AG04450 (cell line): Measurements from ENCODE around the gene ZRANB3. TPM values are rescaled to one million over a fixed set of nuclear protein-coding genes. Genes with fewer than 3 reads are reported as not detected.

ENCODE experiments used
- CTCF ChIA-PET: fragments of 300-600, 350-600 bp; formaldehyde crosslinking; extraction: SDS; loops from one replicate; lab custom pipeline; 2022; ENCODE audit warnings: antibody characterized with exemption, inconsistent platforms; lab: Charles Lee
- POLR2A ChIA-PET: fragments of 350-600 bp; formaldehyde crosslinking; extraction: SDS; loops from one replicate; lab custom pipeline; 2021; ENCODE audit warnings: antibody characterized with exemption, inconsistent platforms; lab: Yijun Ruan, JAX
- DNase-seq: peaks from one replicate; pipeline ENCODE4 v3.0.0-alpha.2; 2011; ENCODE audit warnings: low read depth, low spot score
- H3K27ac ChIP-seq: one replicate; pipeline ENCODE4 v1.5.1; 2012; ENCODE audit warnings: low read depth, low read length, control low read depth
- H3K27me3 ChIP-seq: one replicate; pipeline ENCODE4 v1.6.0; 2012; ENCODE audit warnings: low read length; ENCODE audit not compliant: control insufficient read depth, insufficient read depth
- H3K4me3 ChIP-seq: 2 replicates; pipeline ENCODE4 v1.5.1; 2011; ENCODE audit warnings: mild to moderate bottlenecking, low read depth, low read length, control low read depth
- H3K9me3 ChIP-seq: 2 replicates; pipeline ENCODE4 v1.5.1; 2012; ENCODE audit warnings: low read length; ENCODE audit not compliant: control insufficient read depth, insufficient read depth
- CTCF ChIP-seq: IDR thresholded peaks from 2 replicates; pipeline ENCODE4 v1.5.1; 2011; ENCODE audit warnings: low read depth, low read length, control low read depth, inconsistent platforms
- polyA plus RNA-seq: library from polyadenylated mRNA; depleted of rRNA; stranded (reverse); fragments of >200 nt; gene quantifications from 2 replicates; pipeline ENCODE4 v1.2.3, GENCODE V29; 2011

The ZRANB3 gene
- polyA plus RNA-seq, 1 experiment: 4.0 TPM

GRCh38 chr2:135320465-135321355 lies 210.3 kb downstream of the ZRANB3 start:
- TF ChIP-seq CTCF: no peak
- CTCF ChIA-PET: interaction anchor here (0.6 kb wide), 1 partner anchor 339 kb away, joined by 5 read pairs; no protein-coding TSS in a partner anchor
- H3K4me3 ChIP-seq: no peak overlapping the region
- H3K9me3 ChIP-seq: no peaks in the 10 kb centered on the region
- H3K27me3 ChIP-seq: no peaks in the 10 kb centered on the region
- DNase-seq: no peak
- POLR2A ChIA-PET: interaction anchor here (0.6 kb wide), 1 partner anchor 50 kb away, joined by 3 read pairs; no protein-coding TSS in a partner anchor
- no peak overlapping the region for H3K27ac ChIP-seq

DNA sequence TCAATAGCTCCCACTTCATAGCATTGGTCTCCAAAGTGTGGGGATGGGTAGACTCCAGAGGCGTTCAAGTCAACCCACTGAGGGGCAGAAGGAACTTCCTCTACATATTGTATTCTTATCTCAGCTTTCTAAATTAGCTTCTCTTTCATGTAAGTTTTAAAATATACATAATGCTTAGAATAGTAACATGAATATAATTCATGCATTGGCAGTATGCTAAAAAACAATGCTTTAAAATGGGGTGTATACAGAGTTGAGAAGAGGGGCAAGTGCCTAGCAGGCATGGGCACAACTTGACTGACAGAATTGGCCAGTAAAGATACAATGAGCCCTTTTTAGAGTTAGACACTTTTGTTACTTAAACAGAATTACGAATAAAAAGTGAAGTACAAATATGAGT lies 212.2 kb downstream of the ZRANB3 start:
- Histone ChIP-seq H3K27me3 (no peaks in the 10 kb centered on the region), H3K9me3 (no peaks in the 10 kb centered on the region), H3K27ac (no peak overlapping the region), H3K4me3 (no peak overlapping the region)
- no peak for TF ChIP-seq CTCF
- ChIA-PET CTCF (interaction anchor here (0.6 kb wide), 1 partner anchor 109 kb away, joined by 3 read pairs; no protein-coding TSS in a partner anchor), POLR2A (no interaction called here)
- DNase-seq: no peak

DNA sequence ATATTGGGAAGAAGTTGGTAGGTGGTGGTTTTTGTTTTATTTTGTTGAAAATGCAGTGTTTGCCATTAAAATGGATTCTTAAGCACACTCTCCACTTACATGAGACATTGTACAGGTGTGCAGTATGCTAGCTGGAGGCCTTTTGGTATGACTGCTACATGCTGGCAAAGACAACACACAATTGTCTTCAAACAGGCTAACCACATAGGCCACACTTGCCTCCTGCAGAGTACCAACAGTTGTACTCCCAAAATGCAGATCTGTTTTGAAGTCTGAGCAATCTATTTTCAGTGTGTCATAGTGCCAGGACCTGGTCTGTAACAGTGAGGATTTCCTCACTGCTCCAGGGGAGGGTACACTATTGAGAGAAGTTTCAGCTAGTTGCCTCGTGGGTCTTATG lies 213.6 kb downstream of the ZRANB3 start:
- Histone ChIP-seq H3K27ac (no peak overlapping the region), H3K27me3 (no peaks in the 10 kb centered on the region), H3K9me3 (no peaks in the 10 kb centered on the region), H3K4me3 (no peak overlapping the region)
- no peak for TF ChIP-seq CTCF
- ChIA-PET CTCF (no interaction called here), POLR2A (no interaction called here)
- no peak for DNase-seq

- CTCF ChIA-PET: no interaction called here
- POLR2A ChIA-PET: interaction anchor here (0.6 kb wide), 1 partner anchor 181 kb away, joined by 3 read pairs; no protein-coding TSS in a partner anchor
- DNase-seq: no peak
- Histone ChIP-seq H3K4me3 (no peak overlapping the region), H3K27me3 (no peaks in the 10 kb centered on the region), H3K9me3 (no peaks in the 10 kb centered on the region), H3K27ac (no peak overlapping the region)
- TF ChIP-seq CTCF: no peak
Measured at GRCh38 chr2:135311962-135312361, 219.1 kb downstream of the ZRANB3 start.

- no peak overlapping the region for H3K27ac ChIP-seq
- H3K4me3 ChIP-seq: no peak overlapping the region
- ChIA-PET CTCF (no interaction called here), POLR2A (interaction anchor here (0.6 kb wide), 1 partner anchor 182 kb away, joined by 3 read pairs; no protein-coding TSS in a partner anchor)
- H3K27me3 ChIP-seq: no peaks in the 10 kb centered on the region
- no peaks in the 10 kb centered on the region for H3K9me3 ChIP-seq
- no peak for TF ChIP-seq CTCF
- no peak for DNase-seq
Measured at GRCh38 chr2:135311268-135311667, 219.8 kb downstream of the ZRANB3 start.
